ENCODE results near the gene TRAPPC3. TPM values are rescaled to one million over a fixed set of nuclear protein-coding genes. Genes with fewer than 3 reads are reported as not detected.

Gene TRAPPC3
- total RNA-seq, 1 experiment from 2014 or later = 64.6 TPM

- Histone ChIP-seq H3K27ac (ENCODE audit: low read depth, low read length) (no peak overlapping the region), H3K9me2 (ENCODE audit: insufficient read depth) (no peaks in the 10 kb centered on the region), H4K20me1 (ENCODE audit: insufficient read depth) (no peaks in the 10 kb centered on the region), H3K36me3 (ENCODE audit: control insufficient read depth in 1 of 2, insufficient read depth in 2 of 2, low read length in 2 of 2) (no peaks in the 10 kb centered on the region), H3K9ac (ENCODE audit: low read length) (no peak overlapping the region), H3K79me2 (ENCODE audit: insufficient read depth, low read length) (no peaks in the 10 kb centered on the region), H3K4me2 (ENCODE audit: low read length) (no peak overlapping the region), H3K9me3 (ENCODE audit: control insufficient read depth in 1 of 2, insufficient read depth in 1 of 2, low read depth in 1 of 2, low read length in 2 of 2) (no peaks in the 10 kb centered on the region), H3K27me3 (ENCODE audit: insufficient read depth, low read length) (no peaks in the 10 kb centered on the region), H3K4me3 (replicated peaks in 1 of 2; ENCODE audit: low read depth in 1 of 2, low read length in 2 of 2) (no peak overlapping the region), H2AFZ (ENCODE audit: low read depth, low read length, poor library complexity, severe bottlenecking) (no peak overlapping the region), H3K4me1 (ENCODE audit: control insufficient read depth in 1 of 2, insufficient read depth in 2 of 2, low read length in 2 of 2) (no peaks in the 10 kb centered on the region)
- no peak for DNase-seq (ENCODE audit: low read depth, low spot score)
- RAD21 ChIA-PET (ENCODE audit: low non-redundant PET in 1 of 2, low total read pairs in 2 of 2, uncharacterized antibody in 2 of 2, unreplicated experiment in 2 of 2) = interaction anchor here in 1 of 2 experiments (0.6 kb wide), 1 partner anchor 282 kb away, joined by 6 read pairs; no protein-coding TSS in a partner anchor
- no peak for ATAC-seq
- no peak for TF ChIP-seq CTCF (IDR thresholded peaks at IDR 0.05 in 2 of 3, conservative IDR thresholded peaks at IDR 0.05 in 1 of 3; ENCODE audit: borderline replicate concordance in 1 of 3, insufficient read depth in 1 of 3, low read depth in 2 of 3, low read length in 2 of 3)
- TF ChIP-seq SRF (IDR thresholded peaks at IDR 0.05; ENCODE audit: low read depth) = no peak
- TF ChIP-seq REST (IDR thresholded peaks at IDR 0.05; ENCODE audit: low read depth) = no peak
- no peak for TF ChIP-seq SP1 (IDR thresholded peaks at IDR 0.05; ENCODE audit: low read depth)
- TF ChIP-seq EGR1 (IDR thresholded peaks at IDR 0.05; ENCODE audit: low read depth) = no peak
- TF ChIP-seq CBX3 (IDR thresholded peaks at IDR 0.05; ENCODE audit: low read depth) = no peak
- no peak for TF ChIP-seq TCF7L2 (IDR thresholded peaks at IDR 0.05; ENCODE audit: borderline replicate concordance, extremely low read depth, insufficient read depth, insufficient read length)
- TF ChIP-seq JUND (IDR thresholded peaks at IDR 0.05) = no peak
- no peak for TF ChIP-seq ZBTB33 (IDR thresholded peaks at IDR 0.05; ENCODE audit: extremely low read depth, insufficient replicate concordance, low read length)
- TF ChIP-seq POLR2AphosphoS5 (IDR thresholded peaks at IDR 0.05; ENCODE audit: low read depth, low read length) = no peak
- TF ChIP-seq ZNF274 (IDR thresholded peaks at IDR 0.05; ENCODE audit: low read depth, low read length) = no peak
- TF ChIP-seq ELF1 (IDR thresholded peaks at IDR 0.05; ENCODE audit: borderline replicate concordance, low read depth) = no peak
- TF ChIP-seq POLR2A (IDR thresholded peaks at IDR 0.05; ENCODE audit: borderline replicate concordance, extremely low read depth, insufficient read depth, insufficient read length) = no peak
- no peak for TF ChIP-seq MAX (IDR thresholded peaks at IDR 0.05)
- TF ChIP-seq EZH2 (IDR thresholded peaks at IDR 0.05) = no peak
- TF ChIP-seq YY1 (IDR thresholded peaks at IDR 0.05; ENCODE audit: extremely low read depth, insufficient replicate concordance, low read depth, low read length) = no peak
- TF ChIP-seq EZH2phosphoT487 (IDR thresholded peaks at IDR 0.05; ENCODE audit: borderline replicate concordance) = no peak
- TF ChIP-seq SIN3A (IDR thresholded peaks at IDR 0.05; ENCODE audit: low read depth) = no peak
- TF ChIP-seq ATF3 (IDR thresholded peaks at IDR 0.05) = no peak
- intact Hi-C loops (cut with micrococcal nuclease) = no loop called here
- no TSS peak for BruUV-seq (replicated peaks)
- CTCF ChIA-PET = no interaction called here
- POLR2A ChIA-PET = no interaction called here
These were observed 32.4 kb downstream of the TRAPPC3 start for GRCh38 chr1:36116901-36117300.
